ENCODE measurements around the gene LLGL1. TPM values are rescaled to one million over a fixed set of nuclear protein-coding genes. Genes with fewer than 3 reads are reported as not detected.

The LLGL1 gene
- 32.4 and 53.4 TPM in 2 replicates for total RNA-seq

GRCh38 chr17:18225121-18225641 lies at the start of gene LLGL1:
LLGL1 (plus strand) TSS chr17:18225635; CDS start chr17:18225683, 48 bp downstream.

GRCh38 chr17:18183334-18184142 lies 41.9 kb upstream of the LLGL1 start, which contains the start of gene ALKBH5:
ALKBH5 (plus strand) TSS chr17:18183828; CDS start chr17:18184244, 416 bp downstream.

GRCh38 chr17:18258356-18259038 lies 33.1 kb downstream of the LLGL1 start, which contains the start of gene FLII:
FLII (minus strand) TSS chr17:18258738; CDS start chr17:18258690, 48 bp downstream.

GRCh38 chr17:18260332-18261145 lies 35.1 kb downstream of the LLGL1 start, which contains the start of gene MIEF2:
MIEF2 (plus strand) TSS chr17:18260662; CDS start chr17:18262721, 2,059 bp downstream.

Other genes with a start within 250 kb of the LLGL1 start
- 10.7 and 14.7 TPM in 2 replicates for gene ATPAF2, start 186.5 kb upstream of the LLGL1 start, total RNA-seq
- gene GID4, start 186.2 kb upstream of the LLGL1 start, total RNA-seq, result 6.3 and 11.4 TPM in 2 replicates
- 33.9 and 45.8 TPM in 2 replicates for gene DRG2, start 137.7 kb upstream of the LLGL1 start, total RNA-seq
- gene MYO15A, start 116.9 kb upstream of the LLGL1 start, total RNA-seq, result 0.44 and 0.72 TPM in 2 replicates
- gene ALKBH5, start 41.8 kb upstream of the LLGL1 start, total RNA-seq, result 103 and 168 TPM in 2 replicates
- 343 and 376 TPM in 2 replicates for gene FLII, start 33.1 kb downstream of the LLGL1 start, total RNA-seq
- 10.9 and 27.8 TPM in 2 replicates for gene MIEF2, start 35.0 kb downstream of the LLGL1 start, total RNA-seq
- 39.4 and 58.7 TPM in 2 replicates for gene TOP3A, start 89.4 kb downstream of the LLGL1 start, total RNA-seq
- gene SMCR8, start 89.7 kb downstream of the LLGL1 start, total RNA-seq, result 24.6 and 26.0 TPM in 2 replicates
- 4.4 and 16.5 TPM in 2 replicates for gene SHMT1, start 137.9 kb downstream of the LLGL1 start, total RNA-seq
- not detected in 2 replicates for gene EVPLL, start 152.1 kb downstream of the LLGL1 start, total RNA-seq